Loucy (cell line): ENCODE results near the gene VEPH1.

Experiments
- H2AFZ ChIP-seq: fragments of 200-600 bp; sonication (generic); 2 replicates; pipeline ENCODE4 v1.6.0; 2016; ENCODE audit warnings: antibody characterized with exemption, mild to moderate bottlenecking, low read length, moderate library complexity
- H3F3A ChIP-seq: fragments of 200-600 bp; 2 replicates; pipeline ENCODE4 v1.6.0; 2016; ENCODE audit warnings: antibody characterized with exemption, low read depth, mild to moderate bottlenecking
- H3K27me3 ChIP-seq: fragments of 200-600 bp; sonication (generic); 2 replicates; pipeline ENCODE4 v1.6.1; 2014; ENCODE audit warnings: low read length, mild to moderate bottlenecking; ENCODE audit not compliant: insufficient read depth, poor library complexity, severe bottlenecking
- H3K36me3 ChIP-seq: fragments of 200-600 bp; sonication (generic); 2 replicates; pipeline ENCODE4 v1.6.1; 2016; ENCODE audit warnings: low read length; ENCODE audit not compliant: insufficient read depth
- H3K4me1 ChIP-seq: fragments of 200-600 bp; sonication (generic); 2 replicates; pipeline ENCODE4 v1.5.1; 2014; ENCODE audit warnings: low read length, mild to moderate bottlenecking; ENCODE audit not compliant: insufficient read depth, poor library complexity, severe bottlenecking
- H3K4me2 ChIP-seq: fragments of 200-600 bp; sonication (generic); 2 replicates; pipeline ENCODE4 v1.6.0; 2014; ENCODE audit warnings: antibody characterized with exemption, low read length, low read depth, mild to moderate bottlenecking; ENCODE audit not compliant: poor library complexity, severe bottlenecking
- H3K4me3 ChIP-seq: fragments of 200-600 bp; sonication (generic); 2 replicates; pipeline ENCODE4 v1.5.1; 2014; ENCODE audit warnings: low read length, mild to moderate bottlenecking, mixed read lengths; ENCODE audit not compliant: poor library complexity, severe bottlenecking
- H3K79me2 ChIP-seq: fragments of 200-600 bp; sonication (generic); 2 replicates; pipeline ENCODE4 v1.6.1; 2014; ENCODE audit warnings: low read length; ENCODE audit not compliant: insufficient read depth
- H3K9ac ChIP-seq: fragments of 200-600 bp; sonication (generic); 2 replicates; pipeline ENCODE4 v1.6.0; 2014; ENCODE audit warnings: mild to moderate bottlenecking, low read depth, low read length, moderate library complexity; ENCODE audit not compliant: poor library complexity, severe bottlenecking
- H3K9me2 ChIP-seq: fragments of 200-600 bp; sonication (generic); replicated peaks from 2 replicates; pipeline ENCODE4 v1.6.1; 2016; ENCODE audit warnings: low read depth, low read length, mixed read lengths
- H3K9me3 ChIP-seq: fragments of 200-600 bp; sonication (generic); 2 replicates; pipeline ENCODE4 v1.6.1; 2014; ENCODE audit warnings: mild to moderate bottlenecking, antibody characterized with exemption, low read length, low read depth; ENCODE audit not compliant: insufficient read depth
- H4K20me1 ChIP-seq: fragments of 200-600 bp; sonication (generic); 2 replicates; pipeline ENCODE4 v1.6.0; 2014; ENCODE audit warnings: antibody characterized with exemption, low read length, mild to moderate bottlenecking; ENCODE audit not compliant: insufficient read depth, poor library complexity, severe bottlenecking
- EZH2phosphoT487 ChIP-seq: fragments of 200-600 bp; IDR thresholded peaks from 2 replicates; pipeline ENCODE4 v1.6.1; 2018; ENCODE audit warnings: antibody characterized with exemption, mild to moderate bottlenecking, moderate library complexity, borderline replicate concordance
- TF ChIP-seq, protein P1 (sequence below): fragments of 200-600 bp; sonication (generic); conservative IDR thresholded peaks from 2 replicates; pipeline ENCODE4 v1.5.1; 2014; ENCODE audit warnings: mild to moderate bottlenecking, antibody characterized with exemption, low read length

The VEPH1 gene

DNA sequence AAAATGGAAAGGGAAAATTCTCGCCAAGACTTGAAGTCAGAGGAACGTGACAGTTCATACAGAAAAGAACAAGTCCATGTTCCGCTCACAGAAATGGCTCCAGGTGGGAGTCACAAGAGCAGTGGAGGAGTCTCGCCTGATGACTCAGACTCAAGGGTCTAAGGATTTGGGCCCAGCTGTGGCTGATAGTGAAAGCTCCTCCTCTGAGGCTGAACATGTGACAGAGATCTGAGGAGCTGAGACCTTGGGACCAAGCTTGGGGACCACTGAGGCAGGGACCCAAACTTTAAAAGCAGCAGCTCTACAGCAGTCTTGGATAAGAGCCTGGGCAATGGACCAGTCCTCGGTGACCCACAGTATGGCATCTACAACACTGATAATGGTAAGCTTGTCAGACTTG, 9.3 kb upstream of the VEPH1 start:
- Histone ChIP-seq H3K27me3 (no peaks in the 10 kb centered on the region), H4K20me1 (no peaks in the 10 kb centered on the region), H3K4me2 (no peak overlapping the region), H3F3A (no peaks in the 10 kb centered on the region), H3K79me2 (no peaks in the 10 kb centered on the region), H3K4me1 (no peaks in the 10 kb centered on the region), H3K4me3 (no peak overlapping the region), H3K9me3 (no peaks in the 10 kb centered on the region), H3K36me3 (no peaks in the 10 kb centered on the region), H3K9ac (no peak overlapping the region), H2AFZ (no peak overlapping the region), H3K9me2 (no peaks in the 10 kb centered on the region)
- TF ChIP-seq EZH2phosphoT487, result no peak
- TF ChIP-seq, protein P1, sequence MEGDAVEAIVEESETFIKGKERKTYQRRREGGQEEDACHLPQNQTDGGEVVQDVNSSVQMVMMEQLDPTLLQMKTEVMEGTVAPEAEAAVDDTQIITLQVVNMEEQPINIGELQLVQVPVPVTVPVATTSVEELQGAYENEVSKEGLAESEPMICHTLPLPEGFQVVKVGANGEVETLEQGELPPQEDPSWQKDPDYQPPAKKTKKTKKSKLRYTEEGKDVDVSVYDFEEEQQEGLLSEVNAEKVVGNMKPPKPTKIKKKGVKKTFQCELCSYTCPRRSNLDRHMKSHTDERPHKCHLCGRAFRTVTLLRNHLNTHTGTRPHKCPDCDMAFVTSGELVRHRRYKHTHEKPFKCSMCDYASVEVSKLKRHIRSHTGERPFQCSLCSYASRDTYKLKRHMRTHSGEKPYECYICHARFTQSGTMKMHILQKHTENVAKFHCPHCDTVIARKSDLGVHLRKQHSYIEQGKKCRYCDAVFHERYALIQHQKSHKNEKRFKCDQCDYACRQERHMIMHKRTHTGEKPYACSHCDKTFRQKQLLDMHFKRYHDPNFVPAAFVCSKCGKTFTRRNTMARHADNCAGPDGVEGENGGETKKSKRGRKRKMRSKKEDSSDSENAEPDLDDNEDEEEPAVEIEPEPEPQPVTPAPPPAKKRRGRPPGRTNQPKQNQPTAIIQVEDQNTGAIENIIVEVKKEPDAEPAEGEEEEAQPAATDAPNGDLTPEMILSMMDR, result no peak

DNA sequence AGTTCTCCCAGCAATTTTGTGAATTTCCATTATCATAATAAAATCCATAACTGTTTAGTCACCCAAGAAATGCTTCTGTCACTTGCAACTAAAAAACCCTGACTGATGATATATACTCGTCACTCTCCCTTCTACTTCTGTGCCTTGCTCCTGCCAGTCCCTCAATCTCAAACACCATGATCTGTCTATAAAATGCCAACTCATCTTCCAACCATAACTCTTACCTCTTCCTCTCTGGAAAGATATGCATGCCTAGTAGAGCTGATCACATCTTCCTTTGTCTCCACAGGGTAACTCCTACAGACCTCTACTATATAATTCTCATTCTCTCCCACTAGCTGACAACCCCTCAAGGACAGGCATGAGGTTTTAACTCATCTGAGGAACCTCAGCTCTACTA, 5.2 kb upstream of the VEPH1 start:
- H3K79me2 ChIP-seq, result no peaks in the 10 kb centered on the region
- H3K4me2 ChIP-seq, result no peak overlapping the region
- H3K9me2 ChIP-seq, result no peaks in the 10 kb centered on the region

DNA sequence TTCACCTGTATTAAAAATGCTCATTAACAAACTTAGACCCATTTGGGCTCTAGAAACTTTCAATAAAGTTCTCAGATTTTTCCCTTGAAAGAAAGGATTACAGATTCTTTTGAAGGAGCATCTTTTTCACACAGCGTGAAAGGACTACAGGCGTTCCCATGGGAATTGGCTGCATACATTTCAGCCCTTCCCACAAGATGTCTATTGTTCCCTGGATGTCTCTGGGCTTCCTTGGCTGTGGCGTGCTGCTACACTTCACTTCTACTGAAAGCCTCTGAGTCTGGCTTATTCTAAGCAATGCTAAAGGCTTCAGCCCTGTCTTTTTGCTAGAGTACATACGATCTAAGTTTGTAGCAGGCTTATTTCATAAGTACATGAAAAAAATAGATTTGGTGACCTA, 1.4 kb downstream of the VEPH1 start:
- TF ChIP-seq EZH2phosphoT487, result no peak
- TF ChIP-seq, protein P1, result no peak
- Histone ChIP-seq H3K4me1 (peaks cover 7% of the 10 kb centered on the region), H3K9ac (no peak overlapping the region), H3K36me3 (no peaks in the 10 kb centered on the region), H3K9me2 (no peaks in the 10 kb centered on the region), H2AFZ (no peak overlapping the region), H4K20me1 (no peaks in the 10 kb centered on the region), H3K79me2 (no peaks in the 10 kb centered on the region), H3K27me3 (no peaks in the 10 kb centered on the region), H3K4me3 (no peak overlapping the region), H3F3A (no peaks in the 10 kb centered on the region), H3K4me2 (no peak overlapping the region), H3K9me3 (no peaks in the 10 kb centered on the region)

More for the DNA sequence above, 5.2 kb upstream of the VEPH1 start:
- TF ChIP-seq EZH2phosphoT487, result no peak
- TF ChIP-seq, protein P1, result no peak
- Histone ChIP-seq H4K20me1 (no peaks in the 10 kb centered on the region), H2AFZ (no peak overlapping the region), H3F3A (no peaks in the 10 kb centered on the region), H3K4me1 (no peaks in the 10 kb centered on the region), H3K27me3 (no peaks in the 10 kb centered on the region), H3K9ac (no peak overlapping the region), H3K9me3 (no peaks in the 10 kb centered on the region), H3K4me3 (no peak overlapping the region), H3K36me3 (no peaks in the 10 kb centered on the region)
